GM18867 (cell line): Measurements from ENCODE around the gene VPS13D.
"Not testable (repeated sequence)": the region's sequence is repeated elsewhere in the genome, so short reads cannot be mapped to it uniquely, and the experiment has no call there.

ENCODE experiments used
- ATAC-seq: cut with Tn5 transposase; IDR thresholded peaks from one replicate; pipeline ENCODE4 v1.9.1; 2021; ENCODE audit warnings: mild to moderate bottlenecking, moderate library complexity; ENCODE audit not compliant: unreplicated experiment

Gene VPS13D

GRCh38 chr1:12462586-12462985, 232.8 kb downstream of the VPS13D start:
- no peak for ATAC-seq

- ATAC-seq: no peak
These were observed 234.2 kb downstream of the VPS13D start for GRCh38 chr1:12464045-12464461.

- ATAC-seq: no peak
These were observed 234.8 kb downstream of the VPS13D start for GRCh38 chr1:12464598-12465056.

- no peak for ATAC-seq
These were observed 235.3 kb downstream of the VPS13D start for GRCh38 chr1:12465126-12465525.

- no peak for ATAC-seq
These were observed 237.0 kb downstream of the VPS13D start for GRCh38 chr1:12466816-12467215.

- ATAC-seq: no peak
These were observed 237.9 kb downstream of the VPS13D start for GRCh38 chr1:12467570-12468286.

GRCh38 chr1:12468323-12468722, 238.5 kb downstream of the VPS13D start:
- ATAC-seq: no peak

- ATAC-seq: no peak
These were observed 239.7 kb downstream of the VPS13D start for GRCh38 chr1:12469493-12469892.

GRCh38 chr1:12469990-12470389, 240.2 kb downstream of the VPS13D start:
- ATAC-seq: no peak

GRCh38 chr1:12470916-12471315, 241.1 kb downstream of the VPS13D start:
- not testable (repeated sequence) for ATAC-seq

GRCh38 chr1:12472156-12472797, 242.4 kb downstream of the VPS13D start:
- ATAC-seq: no peak

GRCh38 chr1:12472798-12473551, 243.1 kb downstream of the VPS13D start:
- ATAC-seq: no peak

GRCh38 chr1:12473596-12474362, 243.9 kb downstream of the VPS13D start:
- no peak for ATAC-seq

GRCh38 chr1:12475101-12475500, 245.3 kb downstream of the VPS13D start:
- no peak for ATAC-seq

GRCh38 chr1:12475530-12475934, 245.7 kb downstream of the VPS13D start:
- no peak for ATAC-seq

GRCh38 chr1:12475947-12476346, 246.1 kb downstream of the VPS13D start:
- no peak for ATAC-seq

GRCh38 chr1:12477314-12477713, 247.5 kb downstream of the VPS13D start:
- no peak for ATAC-seq

GRCh38 chr1:12477936-12478611, 248.2 kb downstream of the VPS13D start:
- ATAC-seq: no peak

GRCh38 chr1:12478612-12478985, 248.8 kb downstream of the VPS13D start:
- no peak for ATAC-seq

- no peak for ATAC-seq
These were observed 249.5 kb downstream of the VPS13D start for GRCh38 chr1:12479311-12479710.
